ENCODE data around the gene SSTR3. TPM values are rescaled to one million over a fixed set of nuclear protein-coding genes. Genes with fewer than 3 reads are reported as not detected.
"Not testable (repeated sequence)": the region's sequence is repeated elsewhere in the genome, so short reads cannot be mapped to it uniquely, and the experiment has no call there.

Gene SSTR3
- total RNA-seq, 1 donor from 2014 or later, result not detected

DNA sequence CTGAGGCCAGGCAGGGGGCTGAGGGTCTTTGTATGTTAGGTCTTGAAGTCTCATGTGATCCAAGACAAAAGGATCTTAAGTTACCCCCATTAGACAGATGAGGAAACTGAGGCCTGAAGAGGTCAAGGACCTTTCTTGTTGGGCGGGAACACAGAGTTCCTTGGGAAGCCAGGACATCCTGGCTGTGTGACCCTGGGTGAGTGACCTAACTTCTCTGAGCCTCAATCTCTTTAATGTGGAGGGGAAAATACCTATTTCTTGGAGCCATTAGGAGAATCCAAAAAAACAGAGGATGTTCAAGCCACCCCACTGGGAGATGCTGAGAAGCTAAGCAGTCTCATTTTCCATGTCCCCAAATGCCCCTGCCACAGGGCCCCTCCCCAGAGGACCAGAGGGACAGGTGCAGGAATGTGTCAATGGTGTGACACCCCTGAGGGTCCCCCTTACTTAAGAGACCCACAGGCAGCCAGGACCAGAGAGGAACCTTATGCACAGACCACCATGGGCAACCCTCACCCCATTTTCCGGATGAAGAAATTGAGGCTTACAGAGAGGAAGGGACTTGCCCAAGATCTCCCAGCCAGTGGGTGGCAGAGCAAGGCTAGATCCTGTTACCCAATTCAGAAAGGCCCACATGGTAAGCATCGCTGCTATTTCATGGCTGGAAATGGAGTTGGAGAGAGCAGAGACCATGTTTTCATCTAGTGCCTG is 23.8 kb upstream of the SSTR3 start:
- TF ChIP-seq, protein P1, sequence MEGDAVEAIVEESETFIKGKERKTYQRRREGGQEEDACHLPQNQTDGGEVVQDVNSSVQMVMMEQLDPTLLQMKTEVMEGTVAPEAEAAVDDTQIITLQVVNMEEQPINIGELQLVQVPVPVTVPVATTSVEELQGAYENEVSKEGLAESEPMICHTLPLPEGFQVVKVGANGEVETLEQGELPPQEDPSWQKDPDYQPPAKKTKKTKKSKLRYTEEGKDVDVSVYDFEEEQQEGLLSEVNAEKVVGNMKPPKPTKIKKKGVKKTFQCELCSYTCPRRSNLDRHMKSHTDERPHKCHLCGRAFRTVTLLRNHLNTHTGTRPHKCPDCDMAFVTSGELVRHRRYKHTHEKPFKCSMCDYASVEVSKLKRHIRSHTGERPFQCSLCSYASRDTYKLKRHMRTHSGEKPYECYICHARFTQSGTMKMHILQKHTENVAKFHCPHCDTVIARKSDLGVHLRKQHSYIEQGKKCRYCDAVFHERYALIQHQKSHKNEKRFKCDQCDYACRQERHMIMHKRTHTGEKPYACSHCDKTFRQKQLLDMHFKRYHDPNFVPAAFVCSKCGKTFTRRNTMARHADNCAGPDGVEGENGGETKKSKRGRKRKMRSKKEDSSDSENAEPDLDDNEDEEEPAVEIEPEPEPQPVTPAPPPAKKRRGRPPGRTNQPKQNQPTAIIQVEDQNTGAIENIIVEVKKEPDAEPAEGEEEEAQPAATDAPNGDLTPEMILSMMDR (conservative IDR thresholded peaks at IDR 0.05; ENCODE audit: low read depth, low read length), result no peak
- DNase-seq (ENCODE audit: low read depth), result no peak

DNA sequence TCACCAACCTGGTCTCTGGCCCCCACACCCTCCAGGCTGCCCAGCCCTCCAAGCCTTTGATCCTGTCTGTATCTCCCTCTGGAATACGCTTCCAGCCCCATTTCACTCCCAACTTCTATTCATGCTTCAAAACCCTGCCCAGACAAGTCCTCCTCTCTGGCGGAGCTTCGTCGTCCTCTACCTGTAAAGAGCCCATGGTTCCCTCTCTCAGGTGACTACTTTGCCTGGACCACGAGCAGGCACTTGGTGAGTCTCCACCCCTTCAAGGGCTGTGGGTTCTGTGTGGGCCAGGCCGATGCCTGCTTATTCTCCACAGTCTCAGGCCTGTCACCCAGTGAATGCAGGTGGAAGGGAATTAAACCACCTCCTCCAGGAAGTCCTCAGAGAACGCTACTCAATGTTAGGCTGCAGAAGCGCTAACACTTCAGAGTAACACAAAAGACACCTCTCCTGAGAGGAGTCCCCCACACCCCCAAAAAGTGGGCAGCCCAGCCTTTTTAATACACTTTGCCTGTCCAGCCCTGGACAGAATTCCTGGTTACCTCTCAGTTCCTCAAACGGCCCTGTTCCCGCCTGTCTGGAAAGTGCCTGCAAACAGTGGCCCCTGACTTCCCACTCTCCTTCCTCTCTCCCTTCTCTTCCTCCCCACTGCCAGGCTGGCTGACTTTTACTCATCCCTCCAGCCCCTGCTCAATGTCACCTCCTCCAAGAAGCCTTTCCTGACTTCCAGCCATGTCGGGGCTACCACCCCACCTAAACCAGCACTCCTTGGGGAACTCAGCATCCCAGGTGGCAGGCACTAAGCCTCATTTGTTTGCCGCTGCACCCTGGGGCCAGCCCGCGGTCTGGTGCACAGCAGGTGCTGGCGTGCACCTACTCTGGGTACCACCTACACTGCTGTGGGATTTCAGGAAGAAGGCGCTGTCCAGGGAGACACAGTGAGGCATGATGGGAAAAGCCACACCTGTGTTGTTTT is 22.7 kb upstream of the SSTR3 start:
- TF ChIP-seq, protein P1 (conservative IDR thresholded peaks at IDR 0.05; ENCODE audit: low read depth, low read length), result no peak

More for the DNA sequence above, 23.8 kb upstream of the SSTR3 start:
- no peak overlapping the region for H3K4me3 ChIP-seq (ENCODE audit: low read depth, low read length)

DNA sequence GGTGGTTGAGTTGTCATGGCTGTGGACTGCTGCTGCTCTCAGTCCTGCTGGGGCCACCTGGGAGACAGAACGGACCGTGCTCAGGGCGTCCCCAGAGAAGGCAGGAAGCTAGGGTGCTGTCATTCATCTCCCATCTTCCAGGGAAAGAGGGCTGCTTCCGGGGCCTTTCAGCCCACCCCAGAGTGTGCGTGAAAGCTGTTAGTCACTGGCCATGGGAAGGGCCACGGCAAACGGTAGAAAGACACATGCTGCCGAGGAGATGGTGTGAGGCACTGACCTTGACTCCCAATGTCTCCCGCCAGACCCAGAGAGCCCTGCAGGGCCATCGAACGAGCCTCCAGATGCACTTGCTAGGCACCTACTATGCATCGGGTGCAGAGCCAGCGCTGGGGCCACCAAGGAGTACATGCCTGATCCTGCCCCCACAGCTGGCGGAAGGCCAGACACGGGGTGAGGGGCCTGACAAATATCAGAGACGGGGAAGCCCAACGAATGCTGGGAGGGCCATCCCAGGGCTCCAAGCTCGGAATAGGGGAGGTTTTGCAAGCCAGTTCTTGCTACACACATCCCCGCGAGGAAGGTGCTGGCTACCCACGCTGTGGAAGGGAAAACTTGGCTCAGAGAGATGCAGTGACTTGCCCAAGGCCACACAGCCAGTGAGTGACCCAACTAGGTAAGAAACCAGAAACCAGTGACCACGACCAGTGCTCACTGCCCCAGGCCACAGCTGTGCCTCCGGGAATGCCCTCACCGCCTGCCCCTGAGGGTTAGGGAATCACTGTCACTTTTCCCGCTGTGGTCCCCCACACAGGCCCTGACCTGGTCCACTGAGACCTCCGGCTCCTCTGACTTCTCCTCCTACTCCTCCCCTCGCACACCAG is 21.7 kb upstream of the SSTR3 start:
- TF ChIP-seq, protein P1 (conservative IDR thresholded peaks at IDR 0.05; ENCODE audit: low read depth, low read length), result no peak
- DNase-seq (ENCODE audit: low read depth), result no peak

More for the DNA sequence above, 22.7 kb upstream of the SSTR3 start:
- no peak for DNase-seq (ENCODE audit: low read depth)
- H3K4me3 ChIP-seq (ENCODE audit: low read depth, low read length), result no peak overlapping the region

DNA sequence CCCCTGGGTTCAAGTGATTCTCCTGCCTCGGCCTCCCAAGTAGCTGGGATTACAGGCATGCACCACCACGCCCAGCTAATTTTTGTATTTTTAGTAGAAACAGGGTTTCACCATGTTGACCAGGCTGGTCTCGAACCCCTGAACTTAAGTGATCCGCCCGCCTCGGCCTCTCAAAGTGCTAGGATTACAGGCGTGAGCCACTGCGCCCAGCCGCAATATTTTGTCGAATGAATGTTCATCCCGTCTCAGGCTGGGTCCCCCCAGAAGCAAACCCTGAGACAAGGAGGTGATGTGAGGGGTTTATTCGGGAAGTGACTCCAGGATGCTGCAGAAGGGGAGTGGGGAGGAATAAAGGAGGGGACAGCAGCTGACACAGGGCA is 21.1 kb upstream of the SSTR3 start:
- not testable (repeated sequence) for H3K4me3 ChIP-seq (ENCODE audit: low read depth, low read length); DNase-seq (ENCODE audit: low read depth)

More for the DNA sequence above, 21.7 kb upstream of the SSTR3 start:
- H3K4me3 ChIP-seq (ENCODE audit: low read depth, low read length), result no peak overlapping the region

DNA sequence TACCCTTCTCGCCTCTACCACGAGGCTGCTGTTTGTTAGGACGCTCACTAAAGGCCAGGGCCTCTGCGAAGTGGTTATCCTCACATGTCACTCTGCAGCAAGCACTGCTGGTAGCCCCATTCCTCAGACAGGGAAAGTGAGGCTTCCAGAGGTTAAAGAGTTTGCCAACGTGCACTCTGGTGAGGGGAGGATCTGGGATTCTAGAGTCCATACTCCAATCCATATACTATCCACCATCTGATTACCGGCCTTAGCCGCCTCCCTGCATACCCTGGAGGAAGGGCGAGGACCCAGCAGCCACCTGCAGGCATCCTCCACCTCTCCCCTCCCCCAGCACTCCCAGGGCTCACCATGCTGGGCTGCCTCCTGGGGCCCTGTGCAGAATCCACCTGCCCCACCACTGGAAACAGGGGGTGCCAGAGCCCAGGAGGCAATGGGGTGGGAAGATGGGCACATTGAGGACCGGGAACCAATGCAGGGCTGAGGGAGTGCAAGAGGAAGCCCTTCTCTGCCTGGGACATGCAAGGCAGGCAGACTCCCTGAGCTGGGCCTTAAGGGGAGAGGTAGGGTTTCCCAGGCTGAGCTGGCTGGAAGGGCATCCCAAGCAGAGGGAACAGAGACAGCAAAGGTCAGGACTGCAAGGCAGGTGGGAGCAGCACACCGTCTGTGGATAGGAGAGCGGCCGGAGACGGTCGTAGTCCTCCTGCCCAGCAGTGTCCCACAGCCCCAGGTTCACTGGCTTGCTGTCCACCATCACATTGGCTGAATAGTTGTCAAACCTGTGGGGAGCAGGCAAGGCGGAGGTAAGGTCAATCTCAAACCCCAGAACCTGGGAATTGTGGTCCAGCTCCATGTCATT is 20.1 kb upstream of the SSTR3 start:
- no peak for DNase-seq (ENCODE audit: low read depth)
- TF ChIP-seq, protein P1 (conservative IDR thresholded peaks at IDR 0.05; ENCODE audit: low read depth, low read length), result no peak
- H3K4me3 ChIP-seq (ENCODE audit: low read depth, low read length), result no peak overlapping the region

DNA sequence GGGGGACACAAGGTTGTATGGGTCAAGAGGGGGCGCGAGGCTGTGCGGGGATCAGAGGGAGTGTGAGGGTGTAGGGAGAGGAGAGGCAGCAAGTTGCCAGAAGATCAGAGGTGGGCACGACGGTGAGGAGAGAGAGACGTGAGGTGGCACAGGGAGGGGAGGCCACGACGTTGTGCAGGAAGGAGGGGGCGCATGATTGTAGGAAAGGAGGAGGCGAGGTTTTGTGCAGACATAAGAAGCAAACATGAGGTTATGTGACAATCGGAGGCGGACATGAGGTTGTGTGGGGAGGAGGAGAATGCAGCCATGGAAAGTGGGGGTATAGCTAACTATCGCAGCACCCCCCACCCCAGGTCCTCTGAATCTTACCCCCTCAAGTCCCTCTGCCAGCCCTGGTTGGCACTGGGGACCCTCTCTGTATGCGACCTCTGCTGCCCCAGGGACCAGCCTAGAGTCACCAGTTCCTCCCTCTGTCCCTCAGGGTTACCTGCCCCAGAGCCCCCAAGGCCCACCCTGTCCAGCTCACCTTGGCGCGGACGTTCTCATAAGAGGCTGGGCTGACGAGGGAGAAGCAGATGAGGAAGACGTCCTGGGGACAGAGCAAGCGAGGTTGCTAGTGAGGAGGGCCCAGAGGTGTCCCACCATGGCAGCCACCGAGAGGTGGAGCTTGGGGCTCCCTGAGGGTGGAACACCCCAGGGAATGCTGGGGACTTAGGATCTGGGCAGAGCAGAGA is 19.3 kb upstream of the SSTR3 start:
- TF ChIP-seq, protein P1 (conservative IDR thresholded peaks at IDR 0.05; ENCODE audit: low read depth, low read length), result no peak

More for the DNA sequence above, 19.3 kb upstream of the SSTR3 start:
- H3K4me3 ChIP-seq (ENCODE audit: low read depth, low read length), result no peak overlapping the region
- no peak for DNase-seq (ENCODE audit: low read depth)
